NCI-H748 (cell line): ENCODE data around the gene TMEM121.
"Not testable (repeated sequence)": the region's sequence is repeated elsewhere in the genome, so short reads cannot be mapped to it uniquely, and the experiment has no call there.

ENCODE experiments used
- DNase-seq: peaks from one replicate; lab custom pipeline; 2025; ENCODE audit not compliant: unreplicated experiment; lab: John Stamatoyannopoulos, UW

Gene TMEM121

GRCh38 chr14:105567164-105568103 lies 41.1 kb downstream of the TMEM121 start:
- not testable (repeated sequence) for DNase-seq

GRCh38 chr14:105568140-105568843 lies 41.9 kb downstream of the TMEM121 start:
- DNase-seq, result not testable (repeated sequence)

GRCh38 chr14:105568859-105569766 lies 42.7 kb downstream of the TMEM121 start:
- DNase-seq, result no peak

GRCh38 chr14:105570482-105570881 lies 44.1 kb downstream of the TMEM121 start:
- DNase-seq, result no peak

GRCh38 chr14:105571181-105571951 lies 45.0 kb downstream of the TMEM121 start:
- DNase-seq, result not testable (repeated sequence)

GRCh38 chr14:105572063-105572462 lies 45.7 kb downstream of the TMEM121 start:
- DNase-seq, result not testable (repeated sequence)

- DNase-seq, result not testable (repeated sequence)
These were observed 47.5 kb downstream of the TMEM121 start for GRCh38 chr14:105573841-105574240.

GRCh38 chr14:105574411-105574810 lies 48.0 kb downstream of the TMEM121 start:
- not testable (repeated sequence) for DNase-seq

- DNase-seq, result not testable (repeated sequence)
These were observed 48.8 kb downstream of the TMEM121 start for GRCh38 chr14:105575016-105575700.

- no peak for DNase-seq
These were observed 50.2 kb downstream of the TMEM121 start for GRCh38 chr14:105576525-105577088.

GRCh38 chr14:105577314-105577861 lies 51.0 kb downstream of the TMEM121 start:
- no peak for DNase-seq

- DNase-seq, result no peak
These were observed 51.7 kb downstream of the TMEM121 start for GRCh38 chr14:105578070-105578469.

- DNase-seq, result not testable (repeated sequence)
These were observed 52.8 kb downstream of the TMEM121 start for GRCh38 chr14:105579221-105579620.
